HEK293 (cell line): ENCODE results near the gene BPI.

Experiments
- CTCF ChIA-PET: fragments of 350-600 bp; formaldehyde crosslinking; extraction: SDS; loops from one replicate; lab custom pipeline; 2021; ENCODE audit warnings: antibody characterized with exemption; lab: Yijun Ruan, JAX
- POLR2A ChIA-PET: fragments of 300-600 bp; formaldehyde crosslinking; extraction: SDS; loops from one replicate; lab custom pipeline; 2020; ENCODE audit warnings: antibody characterized with exemption, inconsistent platforms; lab: Yijun Ruan, JAX
- H3K27ac ChIP-seq: fragments of 200-500 bp; sonication (Bioruptor generic); 2 replicates; pipeline ENCODE4 v1.5.1; 2014; ENCODE audit warnings: low read depth, low read length, control low read depth, inconsistent platforms; ENCODE audit errors: extremely low read depth
- H3K36me3 ChIP-seq, 2 experiments: fragments of 200-500 bp in 1 of 2; sonication (Bioruptor generic) in 1 of 2; 1 replicate in 1 of 2; 2 replicates in 1 of 2; pipeline ENCODE4 v1.5.1; 2014 to 2017; ENCODE audit warnings: inconsistent platforms in 2 of 2, low read length in 2 of 2; ENCODE audit not compliant: control insufficient read depth in 2 of 2, insufficient read depth in 1 of 2
- H3K4me1 ChIP-seq: fragments of 200-500 bp; sonication (Bioruptor generic); 2 replicates; pipeline ENCODE4 v1.5.1; 2014; ENCODE audit warnings: mild to moderate bottlenecking, low read length, inconsistent platforms; ENCODE audit not compliant: control insufficient read depth, insufficient read depth
- H3K4me3 ChIP-seq: 2 replicates; pipeline ENCODE4 v1.5.1; 2011; ENCODE audit warnings: low read depth, mild to moderate bottlenecking, control low read depth, low read length, moderate library complexity
- H3K9me3 ChIP-seq: fragments of 200-500 bp; sonication (Bioruptor generic); 2 replicates; pipeline ENCODE4 v1.5.1; 2014; ENCODE audit warnings: low read depth, low read length, inconsistent platforms; ENCODE audit not compliant: control insufficient read depth, insufficient read depth
- BCL11A ChIP-seq: fragments of 450-650 bp; formaldehyde crosslinking; IDR thresholded peaks from 2 replicates; pipeline ENCODE4 v1.5.1; 2016; ENCODE audit warnings: low read depth, missing biosample characterization, missing genetic modification characterization
- CTCF ChIP-seq: fragments of 450-650 bp; formaldehyde crosslinking; IDR thresholded peaks from 2 replicates; pipeline ENCODE4 v1.5.1; 2016; ENCODE audit warnings: missing biosample characterization, missing genetic modification characterization
- KLF1 ChIP-seq: fragments of 450-650 bp; formaldehyde crosslinking; IDR thresholded peaks from 2 replicates; pipeline ENCODE4 v1.5.1; 2016; ENCODE audit warnings: missing biosample characterization, missing genetic modification characterization
- KLF16 ChIP-seq: fragments of 450-650 bp; formaldehyde crosslinking; IDR thresholded peaks from 2 replicates; pipeline ENCODE4 v1.5.1; 2017; ENCODE audit warnings: missing biosample characterization, missing genetic modification characterization
- KLF17 ChIP-seq: fragments of 450-650 bp; formaldehyde crosslinking; IDR thresholded peaks from 2 replicates; pipeline ENCODE4 v1.5.1; 2016; ENCODE audit warnings: missing biosample characterization, missing genetic modification characterization
- KLF7 ChIP-seq: fragments of 450-650 bp; formaldehyde crosslinking; IDR thresholded peaks from 2 replicates; pipeline ENCODE4 v1.5.1; 2016; ENCODE audit warnings: missing biosample characterization, missing genetic modification characterization, borderline replicate concordance
- PRDM10 ChIP-seq: fragments of 450-650 bp; formaldehyde crosslinking; IDR thresholded peaks from 2 replicates; pipeline ENCODE4 v1.5.1; 2016; ENCODE audit warnings: missing biosample characterization, missing genetic modification characterization
- REST ChIP-seq: fragments of 450-650 bp; formaldehyde crosslinking; IDR thresholded peaks from 2 replicates; pipeline ENCODE4 v1.5.1; 2016; ENCODE audit warnings: missing biosample characterization, missing genetic modification characterization
- ZEB2 ChIP-seq: fragments of 450-650 bp; formaldehyde crosslinking; IDR thresholded peaks from 2 replicates; pipeline ENCODE4 v1.5.1; 2016; ENCODE audit warnings: missing biosample characterization, missing genetic modification characterization
- ZFHX2 ChIP-seq: fragments of 450-650 bp; formaldehyde crosslinking; conservative IDR thresholded peaks from 2 replicates; pipeline ENCODE4 v1.5.1; 2016; ENCODE audit warnings: missing biosample characterization, missing genetic modification characterization
- ZFP3 ChIP-seq: fragments of 450-650 bp; formaldehyde crosslinking; IDR thresholded peaks from 2 replicates; pipeline ENCODE4 v1.5.1; 2016; ENCODE audit warnings: low read depth, missing biosample characterization, missing genetic modification characterization
- ZNF10 ChIP-seq: fragments of 450-650 bp; formaldehyde crosslinking; IDR thresholded peaks from 2 replicates; pipeline ENCODE4 v1.5.1; 2017; ENCODE audit warnings: missing biosample characterization, missing genetic modification characterization
- ZNF239 ChIP-seq: fragments of 450-650 bp; formaldehyde crosslinking; IDR thresholded peaks from 2 replicates; pipeline ENCODE4 v1.5.1; 2016; ENCODE audit warnings: missing biosample characterization, missing genetic modification characterization
- ZNF341 ChIP-seq: fragments of 450-650 bp; formaldehyde crosslinking; IDR thresholded peaks from 2 replicates; pipeline ENCODE4; 2016; ENCODE audit warnings: low read depth, missing biosample characterization, missing genetic modification characterization
- ZNF514 ChIP-seq: fragments of 450-650 bp; formaldehyde crosslinking; IDR thresholded peaks from 2 replicates; pipeline ENCODE4 v1.5.1; 2016; ENCODE audit warnings: missing biosample characterization, missing genetic modification characterization
- ZNF558 ChIP-seq: fragments of 450-650 bp; formaldehyde crosslinking; IDR thresholded peaks from 2 replicates; pipeline ENCODE4 v1.5.1; 2016; ENCODE audit warnings: missing biosample characterization, missing genetic modification characterization
- ZNF561 ChIP-seq: fragments of 450-650 bp; IDR thresholded peaks from 2 replicates; pipeline ENCODE4 v1.5.1; 2018; ENCODE audit warnings: missing biosample characterization, missing genetic modification characterization, borderline replicate concordance

BPI gene

GRCh38 chr20:38270869-38271605 lies 32.9 kb upstream of the BPI start (continued):
- no peak for TF ChIP-seq ZNF561
- TF ChIP-seq ZEB2 (tag by site-specific recombination), result no peak; the same call in 1 of the 2 replicates
- no peak for TF ChIP-seq CTCF
- TF ChIP-seq BCL11A (tag by site-specific recombination), result 0 out of 2 replicates have a peak, but pooled peaks have one; percentile 17
- peak; percentile 99 for TF ChIP-seq ZNF10 (tag by site-specific recombination)
- TF ChIP-seq KLF17 (tag by site-specific recombination), result peak; percentile 75; the same call in 1 of the 2 replicates
- peak; percentile 90 for TF ChIP-seq PRDM10 (tag by site-specific recombination)
- TF ChIP-seq REST (tag by site-specific recombination), result 0 out of 2 replicates have a peak, but pooled peaks have one; percentile 32
- no peak for TF ChIP-seq ZNF239
- peak; percentile 18; the same call in 1 of the 2 replicates for TF ChIP-seq ZFHX2 (tag by site-specific recombination)
- TF ChIP-seq KLF1 (tag by site-specific recombination), result peak; percentile 67
- TF ChIP-seq KLF7 (tag by site-specific recombination), result no peak
- TF ChIP-seq ZNF558 (tag by site-specific recombination), result 0 out of 2 replicates have a peak, but pooled peaks have one; percentile 44
- TF ChIP-seq ZNF341, result no peak
- TF ChIP-seq KLF16 (tag by site-specific recombination), result peak; percentile 68

GRCh38 chr20:38271608-38272120 lies 32.3 kb upstream of the BPI start:
- CTCF ChIA-PET, result interaction anchor here (1.0 to 1.9 kb wide), 2 partner anchors 50 kb away, joined by 4 read pairs; no protein-coding TSS in a partner anchor
- no peaks in the 10 kb centered on the region for H3K36me3 ChIP-seq
- no peaks in the 10 kb centered on the region for H3K9me3 ChIP-seq
- POLR2A ChIA-PET, result no interaction called here
- TF ChIP-seq ZFP3 (tag by site-specific recombination) (peak; percentile 80), ZNF514 (tag by site-specific recombination) (no peak)
- H3K4me1 ChIP-seq, result no peaks in the 10 kb centered on the region
- no peak overlapping the region for H3K27ac ChIP-seq
- H3K4me3 ChIP-seq, result no peak overlapping the region
